Measurements from ENCODE around the gene MEGF6.

- no peak for TF ChIP-seq CTCF (IDR thresholded peaks at IDR 0.05; ENCODE audit: poor library complexity)
- TF ChIP-seq EZH2phosphoT487 (IDR thresholded peaks at IDR 0.05; ENCODE audit: low read depth, severe bottlenecking, unreplicated experiment): no peak
- no peak for TF ChIP-seq EZH2 (IDR thresholded peaks at IDR 0.05; ENCODE audit: borderline replicate concordance)
Measured at GRCh38 chr1:3501437-3501836, 109.9 kb downstream of the MEGF6 start.

All from hepatocyte (in vitro differentiated cells).